Spleen (tissue), 11 donors: ENCODE results near the gene APP. TPM values are rescaled to one million over a fixed set of nuclear protein-coding genes. Genes with fewer than 3 reads are reported as not detected.

Experiments used
- DNase-seq: peaks from one replicate; pipeline ENCODE4 v3.0.0-alpha.2; 2020
- H3K27ac ChIP-seq, 8 donors: fragments of 200-600 bp; sonication (generic) in 7 of 8; 1 replicate in 4 of 8; 2 replicates in 4 of 8; pipeline versions ENCODE4 v1.5.0 to v1.8.0; 2016 to 2021; ENCODE audit warnings: inconsistent platforms in 4 of 8, mild to moderate bottlenecking in 4 of 8, moderate library complexity in 1 of 8
- H3K27me3 ChIP-seq, 7 donors: fragments of 200-600 bp; sonication (generic) in 6 of 7; replicated peaks in 1 of 7; 1 replicate in 4 of 7; 2 replicates in 3 of 7; pipeline versions ENCODE4 v1.5.0 to v1.8.0; 2016 to 2021; ENCODE audit warnings: inconsistent platforms in 3 of 7, mild to moderate bottlenecking in 1 of 7
- H3K36me3 ChIP-seq, 6 donors: fragments of 200-600 bp; sonication (generic) in 5 of 6; 1 replicate in 4 of 6; 2 replicates in 2 of 6; pipeline versions ENCODE4 v1.5.0 to v1.8.0; 2016 to 2021; ENCODE audit warnings: inconsistent platforms in 2 of 6
- H3K4me1 ChIP-seq, 6 donors: fragments of 200-600 bp; sonication (generic) in 5 of 6; 1 replicate in 3 of 6; 2 replicates in 3 of 6; pipeline versions ENCODE4 v1.5.0 to v1.8.0; 2016 to 2021; ENCODE audit warnings: inconsistent platforms in 3 of 6
- H3K4me3 ChIP-seq, 8 donors: fragments of 200-600 bp; sonication (generic) in 7 of 8; 1 replicate in 4 of 8; 2 replicates in 4 of 8; pipeline versions ENCODE4 v1.5.0 to v1.8.0; 2016 to 2021; ENCODE audit warnings: inconsistent platforms in 4 of 8, mild to moderate bottlenecking in 4 of 8, moderate library complexity in 2 of 8
- H3K9me3 ChIP-seq, 8 donors: fragments of 200-600 bp; sonication (generic) in 7 of 8; 1 replicate in 4 of 8; 2 replicates in 4 of 8; pipeline versions ENCODE4 v1.5.0 to v1.8.0; 2016 to 2021; ENCODE audit warnings: inconsistent platforms in 4 of 8
- CTCF ChIP-seq, 11 experiments: fragments of 200-600 bp in 7 of 11; fragments of 450-650 bp in 4 of 11; sonication (generic) in 4 of 11; IDR thresholded peaks in 8 of 11; conservative IDR thresholded peaks in 3 of 11; 1 replicate in 7 of 11; 2 replicates in 4 of 11; pipeline versions ENCODE4 v1.4.0 to v1.8.0; 2016 to 2021; ENCODE audit warnings: antibody characterized with exemption in 11 of 11, inconsistent platforms in 4 of 11, mild to moderate bottlenecking in 1 of 11
- POLR2A ChIP-seq, 3 donors: fragments of 450-650 bp; IDR thresholded peaks; one replicate each; pipeline ENCODE4 v1.5.1; 2017; ENCODE audit warnings: antibody characterized with exemption in 3 of 3, mild to moderate bottlenecking in 1 of 3
- POLR2AphosphoS5 ChIP-seq, 3 donors: sonication (generic); formaldehyde crosslinking; IDR thresholded peaks; one replicate each; pipeline ENCODE4 v1.5.1; 2017; ENCODE audit warnings: antibody characterized with exemption in 3 of 3
- WGBS, 5 donors: extraction: QIAGEN DNeasy Blood & Tissue Kit in 3 of 5; methylation state at CpG; one replicate each; pipeline versions ENCODE4 v1.1.5 to v1.1.7; 2013 to 2018; 5-methylcytosine and 5-hydroxymethylcytosine counted together
- intact Hi-C: fragments of 100-400 bp; cut with DNase I; formaldehyde crosslinking; loops from one replicate; pipeline ENCODE4 v1.15.0; 2023; ENCODE audit warnings: low total_unique reads
- polyA plus RNA-seq, 3 donors: library from polyadenylated mRNA; stranded (reverse); fragments of 200-250 nt; gene quantifications; one replicate each; pipeline ENCODE4 v1.2.1, GENCODE V29; 2013
- total RNA-seq, 7 donors: library from RNA; depleted of rRNA in 3 of 7; stranded (reverse); fragments of >200 nt in 3 of 7; fragmentation: NEBNext Ultra II Directional in 4 of 7; extraction: Animal tissue kit (Norgen Biotek cat#: 25700) in 4 of 7; gene quantifications; one replicate each; pipeline versions ENCODE4 v1.1.0 to v1.2.1, GENCODE V29; 2016 to 2021
- donor health status: healthy with polysubstance abuse.
- donor health status: DM: no; HTN: no; CAD: no; lungs with moderate emphysema.
- donor health status: DM: no; HTN: no; CAD: no.
- donor health status: Bipolar disorder and iron deficiency.
- donor health status: healthy.
- donor health status: DM: no; HTN: no; CAD: no.
- donor health status: DM: yes; HTN: yes; CAD: no.

The APP gene
- total and polyA plus RNA-seq, 10 donors = 25.3 to 398 (median 282) TPM

- intact Hi-C loops = no loop called here
- no peak for DNase-seq
- 74 to 87% (median 79%) methylated on average over 15 of the region's 15 CpGs for WGBS, 5 donors
- peak overlapping the region in 1 of 8 donors; percentile 33 for H3K27ac ChIP-seq
- no peaks in the 10 kb centered on the region for H3K27me3 ChIP-seq
- peaks cover 12 to 34% (median 22%) of the 10 kb centered on the region in 6 donors for H3K4me1 ChIP-seq
- no peak overlapping the region for H3K4me3 ChIP-seq
- H3K36me3 ChIP-seq = peaks cover 0 to 56% (median 20%) of the 10 kb centered on the region in 6 donors
- peaks cover 0 to 4% (median 0%) of the 10 kb centered on the region in 8 donors for H3K9me3 ChIP-seq
- TF ChIP-seq POLR2A (IDR thresholded peaks at IDR 0.05) (no peak), POLR2AphosphoS5 (IDR thresholded peaks at IDR 0.05) (no peak), CTCF (IDR thresholded peaks at IDR 0.05 in 8 of 11, conservative IDR thresholded peaks at IDR 0.05 in 3 of 11) (no peak)
Measured at GRCh38 chr21:25970254-25970930, 200.2 kb downstream of the APP start.

- Histone ChIP-seq H3K4me3 (no peak overlapping the region), H3K9me3 (peaks cover 0 to 4% (median 0%) of the 10 kb centered on the region in 8 donors), H3K27ac (peak overlapping the region; percentile 67 to 83 (median 78)), H3K36me3 (peaks cover 0 to 32% (median 2%) of the 10 kb centered on the region in 6 donors), H3K4me1 (peaks cover 12 to 49% (median 28%) of the 10 kb centered on the region in 6 donors), H3K27me3 (no peaks in the 10 kb centered on the region)
- intact Hi-C loops = no loop called here
- WGBS, 5 donors = 71 to 82% (median 74%) methylated on average over 4 of the region's 4 CpGs
- TF ChIP-seq POLR2AphosphoS5 (IDR thresholded peaks at IDR 0.05) = peak in 1 of 3 donors; percentile 19
- no peak for TF ChIP-seq POLR2A (IDR thresholded peaks at IDR 0.05)
- no peak for DNase-seq
Measured at GRCh38 chr21:25967901-25968438, 202.6 kb downstream of the APP start.

- peak overlapping the region; percentile 67 to 83 (median 78) for H3K27ac ChIP-seq
- DNase-seq = no peak
Measured at GRCh38 chr21:25967181-25967900, 203.2 kb downstream of the APP start.

More at GRCh38 chr21:25967181-25967900, 203.2 kb downstream of the APP start:
- Histone ChIP-seq H3K27me3 (no peaks in the 10 kb centered on the region), H3K36me3 (peaks cover 0 to 26% (median 0%) of the 10 kb centered on the region in 6 donors), H3K4me3 (no peak overlapping the region), H3K4me1 (peaks cover 12 to 50% (median 28%) of the 10 kb centered on the region in 6 donors), H3K9me3 (peaks cover 0 to under 1% (median 0%) of the 10 kb centered on the region in 8 donors)
- intact Hi-C loops = no loop called here
- TF ChIP-seq POLR2AphosphoS5 (IDR thresholded peaks at IDR 0.05) = no peak
- no peak for TF ChIP-seq CTCF (IDR thresholded peaks at IDR 0.05 in 8 of 11, conservative IDR thresholded peaks at IDR 0.05 in 3 of 11)
- TF ChIP-seq POLR2A (IDR thresholded peaks at IDR 0.05) = no peak
- 22 to 29% (median 27%) methylated on average over 4 of the region's 4 CpGs for WGBS, 5 donors
